GM18867 (cell line): ENCODE results near the gene FAM193A.
"Not testable (repeated sequence)": the region's sequence is repeated elsewhere in the genome, so short reads cannot be mapped to it uniquely, and the experiment has no call there.

Experiments
- ATAC-seq: cut with Tn5 transposase; IDR thresholded peaks from one replicate; pipeline ENCODE4 v1.9.1; 2021; ENCODE audit warnings: mild to moderate bottlenecking, moderate library complexity; ENCODE audit not compliant: unreplicated experiment

The FAM193A gene

GRCh38 chr4:2607822-2608221, 71.4 kb downstream of the FAM193A start:
- no peak for ATAC-seq

GRCh38 chr4:2608291-2608690, 71.8 kb downstream of the FAM193A start:
- ATAC-seq, result no peak

- no peak for ATAC-seq
Measured at GRCh38 chr4:2615821-2616220, 79.4 kb downstream of the FAM193A start.

- no peak for ATAC-seq
Measured at GRCh38 chr4:2617955-2618354, 81.5 kb downstream of the FAM193A start.

GRCh38 chr4:2618729-2619128, 82.3 kb downstream of the FAM193A start:
- not testable (repeated sequence) for ATAC-seq

GRCh38 chr4:2619459-2619858, 83.0 kb downstream of the FAM193A start:
- no peak for ATAC-seq

- no peak for ATAC-seq
Measured at GRCh38 chr4:2621419-2621818, 85.0 kb downstream of the FAM193A start.

GRCh38 chr4:2623442-2623841, 87.0 kb downstream of the FAM193A start:
- no peak for ATAC-seq

- ATAC-seq, result no peak
Measured at GRCh38 chr4:2624782-2625530, 88.5 kb downstream of the FAM193A start.

- ATAC-seq, result no peak
Measured at GRCh38 chr4:2626231-2626630, 89.8 kb downstream of the FAM193A start.

- ATAC-seq, result no peak
Measured at GRCh38 chr4:2630556-2631273, 94.3 kb downstream of the FAM193A start.

- ATAC-seq, result no peak
Measured at GRCh38 chr4:2634014-2634413, 97.6 kb downstream of the FAM193A start.

GRCh38 chr4:2636331-2636730, 99.9 kb downstream of the FAM193A start:
- no peak for ATAC-seq

- not testable (repeated sequence) for ATAC-seq
Measured at GRCh38 chr4:2636994-2637393, 100.5 kb downstream of the FAM193A start.

- no peak for ATAC-seq
Measured at GRCh38 chr4:2637956-2638552, 101.6 kb downstream of the FAM193A start.

GRCh38 chr4:2638730-2639129, 102.3 kb downstream of the FAM193A start:
- ATAC-seq, result no peak

- ATAC-seq, result no peak
Measured at GRCh38 chr4:2642968-2643367, 106.5 kb downstream of the FAM193A start.

- ATAC-seq, result no peak
Measured at GRCh38 chr4:2643555-2643954, 107.1 kb downstream of the FAM193A start.

- no peak for ATAC-seq
Measured at GRCh38 chr4:2646396-2647149, 110.1 kb downstream of the FAM193A start.

- ATAC-seq, result no peak
Measured at GRCh38 chr4:2647403-2648158, 111.1 kb downstream of the FAM193A start.
